BLaER1 treated with 17β-estradiol and CSF1 and Interleukin-3, amounts not matched to agents 10 nM and 100 nM (cell line): ENCODE measurements around the gene MAOA.

Experiments
- H3K27ac ChIP-seq, 11 experiments: shearing (Covaris generic); formaldehyde crosslinking; 2 replicates each; pipeline ENCODE4 v1.8.1; 2022
- H3K27me3 ChIP-seq, 11 experiments: shearing (Covaris generic); formaldehyde crosslinking; 2 replicates each; pipeline ENCODE4 v1.8.1; 2022
- H3K36me3 ChIP-seq, 11 experiments: shearing (Covaris generic); formaldehyde crosslinking; 2 replicates each; pipeline ENCODE4 v1.8.1; 2022
- H3K4me1 ChIP-seq, 10 experiments: shearing (Covaris generic); formaldehyde crosslinking; 2 replicates each; pipeline ENCODE4 v1.8.1; 2022
- H3K4me2 ChIP-seq, 11 experiments: shearing (Covaris generic); formaldehyde crosslinking; 2 replicates each; pipeline ENCODE4 v1.8.1; 2022
- H3K4me3 ChIP-seq, 10 experiments: shearing (Covaris generic); formaldehyde crosslinking; 2 replicates each; pipeline ENCODE4 v1.8.1; 2022
- H3K9ac ChIP-seq, 11 experiments: shearing (Covaris generic); formaldehyde crosslinking; 2 replicates each; pipeline ENCODE4 v1.8.1; 2022
- H3K9me3 ChIP-seq, 11 experiments: shearing (Covaris generic); formaldehyde crosslinking; replicated peaks in 1 of 11; 2 replicates each; pipeline ENCODE4 v1.8.1; 2022
- H4K20me1 ChIP-seq, 11 experiments: shearing (Covaris generic); formaldehyde crosslinking; 2 replicates each; pipeline ENCODE4 v1.8.1; 2022
- Cebpa-rat ChIP-seq, 11 experiments: shearing (Covaris generic); IDR thresholded peaks; 2 replicates each; pipeline ENCODE4 v1.8.1; 2022

MAOA gene

DNA sequence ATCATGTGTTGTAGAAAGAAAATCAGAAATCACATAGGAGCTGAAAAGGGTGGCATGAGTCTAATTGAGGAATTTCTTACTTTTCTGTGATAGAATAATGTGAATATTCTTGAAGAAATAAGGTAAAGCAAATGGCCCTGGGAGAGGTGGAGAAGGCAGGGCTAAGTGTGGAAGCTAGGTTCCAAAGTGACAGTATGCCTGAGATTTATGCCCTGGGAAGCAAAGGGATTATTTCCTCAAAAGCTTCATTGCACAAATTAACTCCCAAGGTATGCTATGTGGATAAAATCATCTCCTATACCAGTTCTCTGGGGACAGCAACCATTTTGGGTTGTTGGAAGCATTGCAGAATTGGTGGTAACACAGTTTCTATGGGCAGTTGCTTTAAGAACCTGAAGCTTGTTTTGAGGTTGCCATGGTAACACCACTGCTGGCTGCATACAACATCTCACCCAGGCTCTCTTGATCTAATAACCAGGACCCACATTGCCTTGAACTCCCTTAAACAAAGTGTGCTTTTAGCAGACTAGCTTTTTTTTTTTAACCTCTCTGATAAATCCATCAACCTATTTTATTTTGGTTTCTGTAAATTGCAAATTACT is 21.0 kb downstream of the MAOA start:
- Histone ChIP-seq H3K36me3 (no peaks in the 10 kb centered on the region), H3K27me3 (peaks cover 32 to 57% (median 53%) of the 10 kb centered on the region in 11 experiments), H3K4me3 (no peak overlapping the region), H3K27ac (no peak overlapping the region), H4K20me1 (no peaks in the 10 kb centered on the region), H3K9me3 (no peaks in the 10 kb centered on the region), H3K4me1 (no peaks in the 10 kb centered on the region), H3K9ac (no peak overlapping the region), H3K4me2 (no peak overlapping the region)
- no peak for TF ChIP-seq Cebpa-rat (IDR thresholded peaks at IDR 0.05)

DNA sequence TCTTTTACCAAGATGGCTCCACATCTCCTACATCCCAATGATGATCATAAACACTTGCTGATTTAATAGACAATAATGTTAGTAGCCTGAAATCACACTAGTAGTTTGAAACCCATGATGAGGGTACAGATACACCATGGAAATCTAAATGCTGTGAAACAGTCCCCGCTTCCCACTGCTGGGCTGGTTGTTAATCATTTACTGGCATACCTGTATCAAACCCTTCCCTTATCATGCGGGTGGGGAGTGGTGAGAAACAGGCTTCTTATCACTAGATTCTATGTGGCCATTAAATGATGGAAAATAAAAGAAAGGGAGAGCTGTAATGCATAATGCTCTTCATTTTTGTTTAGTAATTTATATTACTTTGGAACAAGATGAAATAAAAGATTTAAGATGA is 21.9 kb downstream of the MAOA start:
- no peak overlapping the region for H3K4me2 ChIP-seq
- H3K36me3 ChIP-seq, result no peaks in the 10 kb centered on the region
- H3K27ac ChIP-seq, result no peak overlapping the region
- no peak for TF ChIP-seq Cebpa-rat (IDR thresholded peaks at IDR 0.05)
- H3K9ac ChIP-seq, result no peak overlapping the region
- H3K27me3 ChIP-seq, result peaks cover 37 to 66% (median 62%) of the 10 kb centered on the region in 11 experiments
- H3K4me3 ChIP-seq, result no peak overlapping the region
- no peaks in the 10 kb centered on the region for H3K9me3 ChIP-seq
- no peaks in the 10 kb centered on the region for H3K4me1 ChIP-seq
- no peaks in the 10 kb centered on the region for H4K20me1 ChIP-seq

DNA sequence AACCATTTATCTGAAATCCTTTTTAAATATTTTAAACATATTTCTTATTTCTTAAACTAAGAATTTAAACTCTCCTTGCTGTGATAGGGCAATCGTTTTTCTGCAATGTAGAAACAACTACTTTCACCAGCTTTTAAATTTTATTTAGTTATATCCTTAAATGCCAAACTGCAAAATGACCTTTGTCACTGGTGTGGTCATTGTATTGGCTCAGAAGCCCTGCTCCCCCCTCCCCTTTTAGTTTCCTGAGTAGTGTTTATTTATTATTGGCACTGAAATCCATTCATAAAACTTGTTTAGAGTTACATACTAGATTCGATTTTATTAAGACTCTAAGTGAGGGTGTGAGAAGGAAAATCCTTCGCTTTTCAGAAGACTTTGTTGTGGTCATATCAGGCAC is 23.0 kb downstream of the MAOA start:
- Histone ChIP-seq H3K36me3 (no peaks in the 10 kb centered on the region), H3K27me3 (peaks cover 42 to 76% (median 71%) of the 10 kb centered on the region in 11 experiments)

DNA sequence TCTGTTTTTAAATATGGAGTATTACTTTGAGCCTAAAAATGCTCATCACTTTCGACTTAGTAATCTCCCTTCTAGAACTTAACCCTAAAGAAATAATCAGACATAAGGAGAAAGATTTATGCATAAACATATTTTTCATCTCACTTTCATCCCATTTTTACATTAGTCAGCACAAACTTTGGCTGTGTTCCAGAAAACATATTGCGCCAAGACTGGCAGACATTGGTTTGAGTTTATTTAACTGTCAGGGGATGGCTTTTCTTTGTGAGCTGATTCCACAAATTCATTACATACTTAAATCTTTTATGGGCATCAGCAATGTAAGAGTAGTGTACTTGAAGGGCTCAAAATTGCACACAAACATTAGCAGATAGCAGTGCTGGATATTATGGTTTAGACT is 23.7 kb downstream of the MAOA start:
- TF ChIP-seq Cebpa-rat (IDR thresholded peaks at IDR 0.05), result no peak
- no peaks in the 10 kb centered on the region for H3K4me1 ChIP-seq
- H3K4me2 ChIP-seq, result no peak overlapping the region
- H3K9ac ChIP-seq, result no peak overlapping the region
- peaks cover 47 to 83% (median 77%) of the 10 kb centered on the region in 11 experiments for H3K27me3 ChIP-seq
- H3K4me3 ChIP-seq, result no peak overlapping the region
- no peaks in the 10 kb centered on the region for H4K20me1 ChIP-seq
- H3K36me3 ChIP-seq, result no peaks in the 10 kb centered on the region
- H3K9me3 ChIP-seq, result no peaks in the 10 kb centered on the region
- H3K27ac ChIP-seq, result no peak overlapping the region

More for the DNA sequence above, 23.0 kb downstream of the MAOA start:
- Histone ChIP-seq H4K20me1 (no peaks in the 10 kb centered on the region), H3K9ac (no peak overlapping the region), H3K4me2 (no peak overlapping the region), H3K4me3 (no peak overlapping the region), H3K27ac (no peak overlapping the region), H3K9me3 (no peaks in the 10 kb centered on the region), H3K4me1 (no peaks in the 10 kb centered on the region)
- no peak for TF ChIP-seq Cebpa-rat (IDR thresholded peaks at IDR 0.05)

DNA sequence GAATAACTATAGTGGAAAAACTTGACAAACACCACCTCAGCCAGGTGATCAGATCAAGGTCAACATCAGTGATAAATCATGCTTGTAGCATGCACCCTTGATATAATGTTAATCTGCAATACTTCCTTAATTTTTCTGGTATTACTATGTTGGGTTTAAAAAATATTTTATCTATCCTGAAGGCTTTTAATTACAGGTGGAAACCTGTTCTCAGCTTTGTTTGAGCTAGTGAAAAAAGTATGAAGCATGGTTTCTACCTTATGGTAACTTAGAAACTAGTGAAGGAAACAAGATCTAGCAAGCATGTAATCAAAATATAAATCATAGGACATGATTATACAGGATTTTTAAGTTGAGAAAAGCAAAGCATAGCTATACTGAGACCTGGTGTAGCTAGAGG is 26.6 kb downstream of the MAOA start:
- H3K9ac ChIP-seq, result no peak overlapping the region
- peaks cover 0 to 3% (median 0%) of the 10 kb centered on the region in 11 experiments; a peak in 1 of 22 replicates for H4K20me1 ChIP-seq
- no peaks in the 10 kb centered on the region for H3K36me3 ChIP-seq
- H3K4me3 ChIP-seq, result no peak overlapping the region
- no peak for TF ChIP-seq Cebpa-rat (IDR thresholded peaks at IDR 0.05)
- no peaks in the 10 kb centered on the region for H3K4me1 ChIP-seq
- H3K27me3 ChIP-seq, result peaks cover 65 to 97% (median 91%) of the 10 kb centered on the region in 11 experiments
- no peak overlapping the region for H3K4me2 ChIP-seq
- H3K9me3 ChIP-seq, result no peaks in the 10 kb centered on the region
- H3K27ac ChIP-seq, result no peak overlapping the region

DNA sequence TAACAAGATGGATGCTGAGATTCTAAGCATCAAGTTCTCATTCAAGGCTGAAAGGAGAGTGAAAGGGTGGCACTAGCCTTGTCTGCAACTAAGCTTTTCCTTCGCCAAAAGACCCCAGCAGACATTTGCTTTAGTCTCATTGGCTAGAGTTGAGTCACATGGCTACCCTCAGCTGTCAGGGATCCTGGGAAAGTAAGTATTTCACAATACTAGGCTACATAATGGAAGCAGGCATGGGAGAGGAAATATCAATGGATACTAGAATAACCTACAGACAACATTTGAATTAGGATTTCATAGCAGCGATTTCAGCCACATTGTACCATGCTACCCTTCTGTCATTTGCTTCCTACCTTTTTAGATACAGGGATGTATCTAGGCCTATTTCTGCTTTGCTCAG is 29.1 kb downstream of the MAOA start:
- Histone ChIP-seq H3K27ac (no peak overlapping the region), H3K4me1 (no peaks in the 10 kb centered on the region), H3K36me3 (no peaks in the 10 kb centered on the region), H4K20me1 (peaks cover 0 to 3% (median 0%) of the 10 kb centered on the region in 11 experiments; a peak in 1 of 22 replicates), H3K9ac (no peak overlapping the region), H3K27me3 (peaks cover 58 to 97% (median 89%) of the 10 kb centered on the region in 11 experiments), H3K9me3 (no peaks in the 10 kb centered on the region), H3K4me3 (no peak overlapping the region), H3K4me2 (no peak overlapping the region)
- TF ChIP-seq Cebpa-rat (IDR thresholded peaks at IDR 0.05), result peak in 4 of 11 experiments; percentile 14 to 54 (median 20); a peak in 3 of 22 replicates

DNA sequence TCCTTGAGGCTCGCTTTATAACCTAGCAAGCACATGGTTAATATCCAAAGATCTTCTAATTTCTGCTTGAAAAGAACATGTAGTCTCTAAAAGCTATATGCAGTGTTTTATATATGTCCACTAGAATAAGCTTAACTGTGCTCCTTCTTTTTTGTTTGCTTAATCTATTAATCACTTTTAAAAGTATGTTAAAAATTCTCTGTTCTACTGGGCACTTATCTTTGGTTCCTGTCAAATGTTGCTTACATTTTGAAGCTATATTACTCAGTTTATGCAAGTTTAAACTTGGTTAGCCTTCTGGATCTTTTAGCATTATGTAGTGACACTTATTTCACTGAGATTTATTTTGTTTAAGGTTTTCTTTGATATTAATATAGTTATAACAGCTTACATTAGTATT is 32.5 kb downstream of the MAOA start:
- Histone ChIP-seq H3K36me3 (no peaks in the 10 kb centered on the region), H3K4me3 (no peak overlapping the region), H3K4me2 (no peak overlapping the region), H3K27ac (no peak overlapping the region), H4K20me1 (peaks cover 0 to 3% (median 0%) of the 10 kb centered on the region in 11 experiments; a peak in 1 of 22 replicates), H3K9ac (no peak overlapping the region), H3K9me3 (no peaks in the 10 kb centered on the region), H3K4me1 (no peaks in the 10 kb centered on the region), H3K27me3 (peaks cover 58 to 100% (median 93%) of the 10 kb centered on the region in 11 experiments)
- TF ChIP-seq Cebpa-rat (IDR thresholded peaks at IDR 0.05), result no peak

DNA sequence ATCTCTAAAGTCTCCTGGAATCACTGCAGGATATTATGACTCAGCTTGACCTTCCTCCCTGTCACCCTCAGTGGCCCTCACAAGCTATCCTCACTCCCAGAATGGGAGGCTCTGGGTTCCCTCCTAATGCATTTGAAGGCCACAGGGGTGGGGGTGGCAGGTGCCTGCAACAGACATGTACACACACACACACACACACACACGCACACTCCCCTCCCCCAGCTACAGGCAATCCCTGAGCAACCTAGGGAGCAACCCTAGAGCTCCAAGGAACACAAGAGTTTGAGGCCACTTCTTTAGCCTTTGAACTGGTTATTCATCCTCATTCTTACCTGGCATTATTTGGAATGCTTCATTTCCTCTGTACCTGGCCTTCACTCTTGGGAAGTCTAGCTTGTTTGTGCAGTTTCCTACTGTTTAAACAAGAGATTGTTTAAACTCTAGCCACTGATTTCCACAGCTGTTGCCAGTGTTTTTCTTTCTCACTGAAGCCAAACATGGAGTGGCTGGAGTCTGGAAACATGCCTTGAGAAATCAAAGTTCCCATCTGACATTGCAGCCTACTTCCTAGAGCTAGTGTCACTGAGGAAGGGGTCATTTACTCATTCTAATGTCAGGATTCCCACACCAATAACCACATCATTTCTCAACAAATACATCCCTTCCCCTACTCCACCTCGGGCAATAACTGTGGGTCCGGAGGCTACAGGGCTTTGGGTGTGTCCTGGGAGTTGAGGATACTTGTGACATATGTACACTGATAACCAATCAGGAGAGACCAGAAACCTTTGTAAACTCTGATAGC is 37.7 kb downstream of the MAOA start:
- H3K9me3 ChIP-seq, result no peaks in the 10 kb centered on the region

DNA sequence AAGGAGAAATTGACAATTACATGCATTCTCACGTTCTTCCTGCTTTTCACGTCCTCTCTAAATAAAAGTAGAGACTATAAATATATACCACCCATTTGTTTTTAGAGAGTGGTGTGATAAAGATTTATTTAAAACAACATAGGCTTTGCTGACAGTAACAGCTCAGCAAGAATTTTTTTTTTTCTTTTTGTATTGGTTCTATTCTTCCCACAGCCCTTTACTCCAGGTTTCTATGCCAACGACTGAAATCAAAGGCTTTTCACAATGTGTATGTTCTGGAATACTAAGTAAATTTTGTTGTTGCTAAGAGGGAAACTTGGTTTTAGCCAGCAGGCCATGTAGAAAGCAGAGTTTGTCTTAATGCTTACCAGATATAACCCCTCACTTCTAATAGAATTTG is 43.4 kb downstream of the MAOA start:
- no peak overlapping the region for H3K4me2 ChIP-seq
- H3K9ac ChIP-seq, result no peak overlapping the region
- no peaks in the 10 kb centered on the region for H3K4me1 ChIP-seq
- peaks cover 81 to 100% (median 98%) of the 10 kb centered on the region in 11 experiments for H3K27me3 ChIP-seq
- TF ChIP-seq Cebpa-rat (IDR thresholded peaks at IDR 0.05), result no peak
- no peaks in the 10 kb centered on the region for H3K36me3 ChIP-seq
- H4K20me1 ChIP-seq, result no peaks in the 10 kb centered on the region
- no peak overlapping the region for H3K4me3 ChIP-seq
- no peak overlapping the region for H3K27ac ChIP-seq
- no peaks in the 10 kb centered on the region for H3K9me3 ChIP-seq

More for the DNA sequence above, 37.7 kb downstream of the MAOA start:
- peaks cover 59 to 100% (median 92%) of the 10 kb centered on the region in 11 experiments for H3K27me3 ChIP-seq
- no peaks in the 10 kb centered on the region for H4K20me1 ChIP-seq
- H3K4me3 ChIP-seq, result no peak overlapping the region
- H3K27ac ChIP-seq, result no peak overlapping the region
- H3K4me2 ChIP-seq, result no peak overlapping the region
- no peak for TF ChIP-seq Cebpa-rat (IDR thresholded peaks at IDR 0.05)
- no peak overlapping the region for H3K9ac ChIP-seq
- H3K36me3 ChIP-seq, result no peaks in the 10 kb centered on the region
- H3K4me1 ChIP-seq, result no peaks in the 10 kb centered on the region
